ENCODE data around the gene BBS2.

Gene BBS2

DNA sequence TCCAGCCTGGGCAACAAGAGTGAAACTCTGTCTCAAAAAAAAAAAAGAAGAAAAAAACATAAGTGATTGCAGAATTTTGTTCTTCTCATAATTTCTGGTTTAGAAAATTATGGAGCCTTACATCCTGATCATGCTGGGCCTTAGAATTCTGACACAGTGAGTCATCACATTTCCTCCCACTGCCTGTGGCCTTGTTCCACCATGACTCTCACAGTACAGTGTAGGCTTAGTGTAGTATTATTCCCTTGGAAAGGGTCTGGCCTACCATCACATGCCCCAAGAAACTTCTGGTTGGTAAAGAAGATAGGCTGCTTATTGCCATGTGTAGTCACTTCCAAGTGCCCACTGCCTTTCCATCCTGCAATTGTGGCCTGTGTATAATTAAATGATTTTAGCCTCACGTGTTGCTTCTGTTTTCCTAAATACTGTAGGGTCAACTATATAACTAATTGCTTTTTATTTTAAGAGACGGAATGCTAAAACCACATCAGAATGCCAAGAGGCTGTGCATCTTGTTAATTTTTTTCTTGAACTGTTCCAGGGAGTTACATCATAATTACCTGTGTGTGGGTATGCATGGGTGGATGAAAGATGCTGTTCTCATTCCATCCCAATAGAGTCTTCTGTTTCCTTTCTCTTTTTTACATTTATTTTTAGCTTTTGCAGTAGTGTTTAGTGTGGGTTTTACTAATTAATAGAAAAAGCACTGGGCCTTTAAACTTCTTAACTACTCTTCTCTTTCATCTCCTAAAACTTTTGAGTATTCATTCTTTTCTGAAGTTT lies 42.5 kb downstream of the BBS2 start:
- TF ChIP-seq, protein P1, sequence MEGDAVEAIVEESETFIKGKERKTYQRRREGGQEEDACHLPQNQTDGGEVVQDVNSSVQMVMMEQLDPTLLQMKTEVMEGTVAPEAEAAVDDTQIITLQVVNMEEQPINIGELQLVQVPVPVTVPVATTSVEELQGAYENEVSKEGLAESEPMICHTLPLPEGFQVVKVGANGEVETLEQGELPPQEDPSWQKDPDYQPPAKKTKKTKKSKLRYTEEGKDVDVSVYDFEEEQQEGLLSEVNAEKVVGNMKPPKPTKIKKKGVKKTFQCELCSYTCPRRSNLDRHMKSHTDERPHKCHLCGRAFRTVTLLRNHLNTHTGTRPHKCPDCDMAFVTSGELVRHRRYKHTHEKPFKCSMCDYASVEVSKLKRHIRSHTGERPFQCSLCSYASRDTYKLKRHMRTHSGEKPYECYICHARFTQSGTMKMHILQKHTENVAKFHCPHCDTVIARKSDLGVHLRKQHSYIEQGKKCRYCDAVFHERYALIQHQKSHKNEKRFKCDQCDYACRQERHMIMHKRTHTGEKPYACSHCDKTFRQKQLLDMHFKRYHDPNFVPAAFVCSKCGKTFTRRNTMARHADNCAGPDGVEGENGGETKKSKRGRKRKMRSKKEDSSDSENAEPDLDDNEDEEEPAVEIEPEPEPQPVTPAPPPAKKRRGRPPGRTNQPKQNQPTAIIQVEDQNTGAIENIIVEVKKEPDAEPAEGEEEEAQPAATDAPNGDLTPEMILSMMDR (IDR thresholded peaks at IDR 0.05; ENCODE audit: poor library complexity, severe bottlenecking) = no peak

DNA sequence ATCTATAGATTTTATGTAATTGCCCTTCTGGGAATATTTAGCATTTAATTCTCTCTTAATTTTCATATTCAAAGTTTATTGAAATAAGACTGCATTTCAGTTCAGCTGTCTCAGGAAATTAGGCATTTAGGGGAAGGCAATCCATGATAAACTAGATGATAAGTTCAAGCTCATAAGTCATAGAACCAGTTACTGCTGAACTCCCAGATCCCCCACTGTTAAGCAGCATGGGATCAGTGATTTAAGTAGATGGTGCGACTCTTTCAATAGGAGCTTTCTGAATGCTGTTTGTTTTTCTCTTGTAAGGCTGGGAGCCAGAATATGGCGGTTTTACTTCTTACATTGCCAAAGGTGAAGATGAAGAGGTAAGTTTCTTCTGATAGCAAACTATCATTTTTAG lies 44.6 kb downstream of the BBS2 start:
- Histone ChIP-seq H3K4me3 (ENCODE audit: severe bottlenecking) (no peak overlapping the region), H3K9me3 (ENCODE audit: severe bottlenecking) (no peaks in the 10 kb centered on the region), H3K27ac (ENCODE audit: poor library complexity, severe bottlenecking) (no peak overlapping the region), H3K36me3 (ENCODE audit: low read depth) (peaks cover 96% of the 10 kb centered on the region), H3K4me1 (ENCODE audit: insufficient read depth, poor library complexity, severe bottlenecking) (peaks cover 11% of the 10 kb centered on the region), H3K27me3 (ENCODE audit: insufficient read depth, poor library complexity, severe bottlenecking) (no peaks in the 10 kb centered on the region)
- DNase-seq (ENCODE audit: low spot score) (no peak), ATAC-seq (ENCODE audit: low read depth) (no peak)
- TF ChIP-seq, protein P1 (IDR thresholded peaks at IDR 0.05; ENCODE audit: poor library complexity, severe bottlenecking) = no peak

More for the DNA sequence above, 42.5 kb downstream of the BBS2 start:
- no peak for DNase-seq (ENCODE audit: low spot score)
- Histone ChIP-seq H3K27me3 (ENCODE audit: insufficient read depth, poor library complexity, severe bottlenecking) (no peaks in the 10 kb centered on the region), H3K9me3 (ENCODE audit: severe bottlenecking) (no peaks in the 10 kb centered on the region), H3K4me3 (ENCODE audit: severe bottlenecking) (no peak overlapping the region), H3K4me1 (ENCODE audit: insufficient read depth, poor library complexity, severe bottlenecking) (peaks cover 16% of the 10 kb centered on the region), H3K36me3 (ENCODE audit: low read depth) (peaks cover 89% of the 10 kb centered on the region), H3K27ac (ENCODE audit: poor library complexity, severe bottlenecking) (peak overlapping the region; percentile 51)
- ATAC-seq (ENCODE audit: low read depth) = peak; percentile 96

DNA sequence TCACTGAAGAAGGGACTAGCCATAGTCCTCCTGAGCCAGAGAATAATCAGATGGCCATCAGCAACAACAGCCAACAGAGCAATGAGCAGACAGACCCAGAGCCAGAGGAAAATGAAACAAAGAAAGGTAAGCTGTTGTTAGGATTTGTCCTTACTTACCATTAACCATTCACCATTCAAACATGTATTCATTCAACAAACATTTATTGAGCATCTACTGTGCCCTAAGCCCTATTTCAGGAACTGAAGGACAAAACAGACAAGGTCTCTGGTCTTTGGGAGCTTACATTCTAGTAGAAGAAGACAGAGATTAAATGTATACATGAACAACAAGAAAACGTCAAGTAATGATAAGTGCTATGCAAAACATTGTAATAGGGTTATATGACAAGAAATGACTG lies 49.2 kb downstream of the BBS2 start:
- peaks cover 99% of the 10 kb centered on the region for H3K36me3 ChIP-seq (ENCODE audit: low read depth)

DNA sequence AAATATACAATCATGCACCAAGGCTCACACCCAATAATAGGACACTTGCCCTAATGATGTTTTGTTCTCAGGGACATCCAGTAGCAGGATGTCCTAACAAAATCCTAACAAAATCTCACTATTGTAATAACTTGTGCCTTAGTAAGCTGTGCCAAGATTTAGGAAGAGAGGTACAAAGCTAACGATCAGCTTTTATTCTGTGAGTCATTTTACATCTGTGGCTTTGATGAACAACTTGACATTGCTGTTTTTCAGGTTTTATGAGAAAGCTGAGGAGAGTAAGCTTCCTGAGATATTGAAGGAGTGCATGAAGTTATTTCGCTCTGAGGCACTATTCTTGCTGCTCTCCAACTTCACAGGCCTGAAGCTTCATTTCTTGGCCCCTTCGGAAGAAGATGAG lies 49.6 kb downstream of the BBS2 start:
- no peak overlapping the region for H3K4me3 ChIP-seq (ENCODE audit: severe bottlenecking)
- peaks cover 99% of the 10 kb centered on the region for H3K36me3 ChIP-seq (ENCODE audit: low read depth)
- no peak overlapping the region for H3K27ac ChIP-seq (ENCODE audit: poor library complexity, severe bottlenecking)
- no peak for DNase-seq (ENCODE audit: low spot score)
- TF ChIP-seq, protein P1 (IDR thresholded peaks at IDR 0.05; ENCODE audit: poor library complexity, severe bottlenecking) = no peak
- ATAC-seq (ENCODE audit: low read depth) = no peak
- H3K9me3 ChIP-seq (ENCODE audit: severe bottlenecking) = no peaks in the 10 kb centered on the region
- H3K4me1 ChIP-seq (ENCODE audit: insufficient read depth, poor library complexity, severe bottlenecking) = no peaks in the 10 kb centered on the region
- H3K27me3 ChIP-seq (ENCODE audit: insufficient read depth, poor library complexity, severe bottlenecking) = no peaks in the 10 kb centered on the region

More for the DNA sequence above, 49.2 kb downstream of the BBS2 start:
- Histone ChIP-seq H3K4me3 (ENCODE audit: severe bottlenecking) (no peak overlapping the region), H3K27ac (ENCODE audit: poor library complexity, severe bottlenecking) (no peak overlapping the region), H3K4me1 (ENCODE audit: insufficient read depth, poor library complexity, severe bottlenecking) (no peaks in the 10 kb centered on the region), H3K9me3 (ENCODE audit: severe bottlenecking) (no peaks in the 10 kb centered on the region), H3K27me3 (ENCODE audit: insufficient read depth, poor library complexity, severe bottlenecking) (no peaks in the 10 kb centered on the region)
- TF ChIP-seq, protein P1 (IDR thresholded peaks at IDR 0.05; ENCODE audit: poor library complexity, severe bottlenecking) = no peak
- ATAC-seq (ENCODE audit: low read depth) (no peak), DNase-seq (ENCODE audit: low spot score) (no peak)

DNA sequence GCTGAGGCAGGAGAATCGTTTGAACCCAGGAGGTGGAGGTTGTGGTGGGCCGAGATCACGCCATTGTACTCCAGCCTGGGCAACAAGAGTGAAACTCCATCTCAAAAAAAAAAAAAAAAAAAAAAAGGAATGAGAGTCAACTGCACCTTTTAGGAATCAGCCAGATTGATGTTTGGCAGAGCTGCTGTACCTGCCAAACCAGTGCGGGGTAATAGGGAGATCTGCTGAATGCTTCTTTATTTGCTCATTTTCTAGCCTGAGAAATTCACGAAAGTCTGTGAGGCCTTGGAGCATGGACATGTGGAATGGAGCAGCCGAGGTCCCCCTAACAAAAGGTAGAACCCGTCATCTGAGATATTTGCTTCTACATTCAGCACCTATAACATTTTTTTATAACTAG lies 50.1 kb downstream of the BBS2 start:
- H3K4me3 ChIP-seq (ENCODE audit: severe bottlenecking) = no peak overlapping the region
- TF ChIP-seq, protein P1 (IDR thresholded peaks at IDR 0.05; ENCODE audit: poor library complexity, severe bottlenecking) = no peak
- DNase-seq (ENCODE audit: low spot score) (no peak), ATAC-seq (ENCODE audit: low read depth) (no peak)
- H3K36me3 ChIP-seq (ENCODE audit: low read depth) = peaks cover 99% of the 10 kb centered on the region
- no peaks in the 10 kb centered on the region for H3K9me3 ChIP-seq (ENCODE audit: severe bottlenecking)
- H3K27ac ChIP-seq (ENCODE audit: poor library complexity, severe bottlenecking) = no peak overlapping the region
- no peaks in the 10 kb centered on the region for H3K27me3 ChIP-seq (ENCODE audit: insufficient read depth, poor library complexity, severe bottlenecking)
- H3K4me1 ChIP-seq (ENCODE audit: insufficient read depth, poor library complexity, severe bottlenecking) = no peaks in the 10 kb centered on the region

Data from RWPE2 (cell line).